Prostate gland (tissue), 2 donors: ENCODE results near the gene RPL35. TPM values are rescaled to one million over a fixed set of nuclear protein-coding genes. Genes with fewer than 3 reads are reported as not detected.
A peak's percentile ranks its signal among the peaks of the same experiment; 100 is the strongest.

Source experiments
- DNase-seq: peaks from one replicate; pipeline ENCODE4 v3.0.0-alpha.2; 2019; ENCODE audit warnings: low spot score
- H3K27ac ChIP-seq, 2 donors: fragments of 200-600 bp; sonication (generic); 2 replicates each; pipeline ENCODE4 v1.5.1; 2017 to 2019
- H3K27me3 ChIP-seq: fragments of 200-600 bp; sonication (generic); replicated peaks from 2 replicates; pipeline ENCODE4 v1.5.1; 2019; ENCODE audit not compliant: insufficient read depth
- H3K36me3 ChIP-seq, 2 donors: fragments of 200-600 bp; sonication (generic); 1 replicate in 1 of 2; 2 replicates in 1 of 2; pipeline versions ENCODE4 v1.5.1 to v1.8.1; 2017 to 2019
- H3K4me1 ChIP-seq: fragments of 200-600 bp; sonication (generic); replicated peaks from 2 replicates; pipeline ENCODE4 v1.5.1; 2019
- H3K4me3 ChIP-seq, 2 donors: fragments of 200-600 bp; sonication (generic); 2 replicates each; pipeline ENCODE4 v1.5.1; 2017 to 2019
- H3K9me3 ChIP-seq: fragments of 200-600 bp; sonication (generic); 2 replicates; pipeline ENCODE4 v1.5.1; 2017
- CTCF ChIP-seq, 4 experiments: fragments of 200-600 bp in 2 of 4; fragments of 450-650 bp in 2 of 4; sonication (generic) in 2 of 4; IDR thresholded peaks; 1 replicate in 3 of 4; 2 replicates in 1 of 4; pipeline ENCODE4 v1.5.1; 2016 to 2019; ENCODE audit warnings: antibody characterized with exemption in 4 of 4, mild to moderate bottlenecking in 2 of 4, moderate library complexity in 2 of 4
- POLR2A ChIP-seq: fragments of 450-650 bp; IDR thresholded peaks from one replicate; pipeline ENCODE4 v1.6.1; 2016; ENCODE audit warnings: antibody characterized with exemption, mild to moderate bottlenecking
- POLR2AphosphoS5 ChIP-seq: sonication (generic); formaldehyde crosslinking; IDR thresholded peaks from one replicate; pipeline ENCODE4 v1.6.1; 2017; ENCODE audit warnings: antibody characterized with exemption
- WGBS: methylation state at CpG from one replicate; pipeline ENCODE4 v1.1.5; 2018; 5-methylcytosine and 5-hydroxymethylcytosine counted together
- intact Hi-C: fragments of 100-400 bp; cut with DNase I; formaldehyde crosslinking; loops from one replicate; pipeline ENCODE4 v1.14.2; 2022
- total RNA-seq, 2 donors: library from RNA; depleted of rRNA; stranded (reverse); fragments of >200 nt; gene quantifications; one replicate each; pipeline ENCODE4 v1.1.0, GENCODE V29; 2016

RPL35 gene
- total RNA-seq, 2 donors from 2014 or later, result 1,539 to 2,854 TPM

GRCh38 chr9:124868511-124869465 lies 7.0 kb upstream of the RPL35 start:
- Histone ChIP-seq H3K9me3 (no peaks in the 10 kb centered on the region), H3K4me3 (peak overlapping the region; percentile 96 to 98), H3K27me3 (no peaks in the 10 kb centered on the region), H3K27ac (peak overlapping the region; percentile 87), H3K36me3 (no peaks in the 10 kb centered on the region), H3K4me1 (peaks cover 11% of the 10 kb centered on the region)
- peak; percentile 80 for DNase-seq
- TF ChIP-seq POLR2A (peak; percentile 92), POLR2AphosphoS5 (peak; percentile 93), CTCF (IDR thresholded peaks at IDR 0.05) (peak in 1 of 4 experiments; percentile 11)
- under 1% methylated on average over 82 of the region's 101 CpGs for WGBS
- intact Hi-C loops, result loop anchor here (10.0 kb wide), 1 partner anchor 76 kb away; the partner anchor contains the start of gene GOLGA1

GRCh38 chr9:124863371-124863871 lies 1.7 kb upstream of the RPL35 start:
- Histone ChIP-seq H3K4me3 (no peak overlapping the region), H3K9me3 (no peaks in the 10 kb centered on the region), H3K27me3 (no peaks in the 10 kb centered on the region), H3K4me1 (peaks cover 9% of the 10 kb centered on the region), H3K27ac (peak overlapping the region; percentile 67 to 84), H3K36me3 (peaks cover 0 to 9% of the 10 kb centered on the region in 2 donors)
- DNase-seq, result peak; percentile 49
- 35% methylated on average over 7 of the region's 7 CpGs for WGBS
- intact Hi-C loops, result loop anchor here (5.0 to 10.0 kb wide), 2 partner anchors 81 to 279 kb away; partner anchors contain the start of genes GOLGA1 and SCAI
- peak; percentile 17 for TF ChIP-seq POLR2A
- TF ChIP-seq POLR2AphosphoS5, result peak; percentile 72
- TF ChIP-seq CTCF (IDR thresholded peaks at IDR 0.05), result no peak

GRCh38 chr9:124860582-124861341 lies 995 bp downstream of the RPL35 start:
- intact Hi-C loops, result loop anchor here (5.0 to 10.0 kb wide), 2 partner anchors 84 to 282 kb away; partner anchors contain the start of genes GOLGA1 and SCAI
- TF ChIP-seq CTCF (IDR thresholded peaks at IDR 0.05) (no peak), POLR2A (no peak), POLR2AphosphoS5 (no peak)
- DNase-seq, result no peak
- H3K36me3 ChIP-seq, result peaks cover 8 to 20% of the 10 kb centered on the region in 2 donors
- H3K4me3 ChIP-seq, result peak overlapping the region; percentile 71 to 81
- H3K9me3 ChIP-seq, result no peaks in the 10 kb centered on the region
- 9% methylated on average over 12 of the region's 12 CpGs for WGBS
- H3K27ac ChIP-seq, result peak overlapping the region; percentile 67 to 84
- H3K27me3 ChIP-seq, result no peaks in the 10 kb centered on the region
- H3K4me1 ChIP-seq, result peaks cover 9% of the 10 kb centered on the region

- Histone ChIP-seq H3K36me3 (peaks cover 8 to 20% of the 10 kb centered on the region in 2 donors), H3K27me3 (no peaks in the 10 kb centered on the region), H3K4me1 (peaks cover 9% of the 10 kb centered on the region), H3K27ac (no peak overlapping the region), H3K4me3 (no peak overlapping the region), H3K9me3 (no peaks in the 10 kb centered on the region)
- TF ChIP-seq POLR2A (no peak), POLR2AphosphoS5 (no peak), CTCF (IDR thresholded peaks at IDR 0.05) (no peak)
- intact Hi-C loops, result loop anchor here (5.0 to 10.0 kb wide), 3 partner anchors 85 to 515 kb away; partner anchors contain the start of genes GOLGA1 and SCAI
- no peak for DNase-seq
- WGBS, result 42% methylated on average over 10 of the region's 10 CpGs
Observed at GRCh38 chr9:124859803-124860581, 1.8 kb downstream of the RPL35 start.
